HG02571 (cell line): Measurements from ENCODE around the gene LRBA.

ENCODE experiments used
- ATAC-seq: cut with Tn5 transposase; IDR thresholded peaks from one replicate; pipeline ENCODE4 v1.9.1; 2021; ENCODE audit warnings: mild to moderate bottlenecking, moderate library complexity; ENCODE audit not compliant: unreplicated experiment

Gene LRBA

DNA sequence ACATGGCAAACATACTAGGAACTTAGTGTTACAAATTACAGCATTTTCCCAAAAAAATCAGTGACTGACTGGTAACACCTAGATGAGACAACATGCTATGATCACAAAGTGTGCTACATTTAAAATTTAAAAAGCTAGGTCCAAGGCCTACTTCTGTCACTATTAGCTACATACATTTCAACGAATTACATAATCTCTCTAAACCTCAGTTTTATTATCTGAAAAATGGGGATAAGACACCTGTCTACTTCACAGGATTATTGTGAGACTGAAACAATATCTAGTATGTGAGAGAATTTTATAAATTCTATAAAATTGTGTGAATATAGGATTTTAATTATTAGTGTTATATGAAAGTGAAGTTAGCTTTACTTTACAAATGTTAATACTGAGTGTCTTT is 708.4 kb downstream of the LRBA start:
- no peak for ATAC-seq

DNA sequence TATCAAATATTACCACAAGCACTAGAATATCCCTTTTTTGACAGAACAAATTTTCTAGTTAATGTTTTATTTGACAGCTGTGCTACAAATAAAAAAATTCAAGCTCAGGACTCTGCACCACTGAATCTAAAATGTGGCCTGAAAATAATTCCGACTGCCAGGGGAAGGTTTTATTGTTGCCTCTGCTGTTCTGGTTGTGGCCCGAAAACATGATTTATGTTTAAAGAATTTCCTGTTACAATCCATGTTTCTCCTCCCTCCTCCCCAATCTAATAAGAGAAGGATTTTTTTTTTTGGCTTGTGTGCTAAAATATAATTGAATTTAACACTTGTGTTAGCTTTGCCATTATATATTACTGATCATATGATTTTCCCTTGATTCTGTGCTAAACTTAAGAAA is 709.1 kb downstream of the LRBA start:
- no peak for ATAC-seq

GRCh38 chr4:150302553-150302952 is 712.5 kb downstream of the LRBA start:
- no peak for ATAC-seq

- ATAC-seq: no peak
These were observed 715.3 kb downstream of the LRBA start for GRCh38 chr4:150299816-150300215.

DNA sequence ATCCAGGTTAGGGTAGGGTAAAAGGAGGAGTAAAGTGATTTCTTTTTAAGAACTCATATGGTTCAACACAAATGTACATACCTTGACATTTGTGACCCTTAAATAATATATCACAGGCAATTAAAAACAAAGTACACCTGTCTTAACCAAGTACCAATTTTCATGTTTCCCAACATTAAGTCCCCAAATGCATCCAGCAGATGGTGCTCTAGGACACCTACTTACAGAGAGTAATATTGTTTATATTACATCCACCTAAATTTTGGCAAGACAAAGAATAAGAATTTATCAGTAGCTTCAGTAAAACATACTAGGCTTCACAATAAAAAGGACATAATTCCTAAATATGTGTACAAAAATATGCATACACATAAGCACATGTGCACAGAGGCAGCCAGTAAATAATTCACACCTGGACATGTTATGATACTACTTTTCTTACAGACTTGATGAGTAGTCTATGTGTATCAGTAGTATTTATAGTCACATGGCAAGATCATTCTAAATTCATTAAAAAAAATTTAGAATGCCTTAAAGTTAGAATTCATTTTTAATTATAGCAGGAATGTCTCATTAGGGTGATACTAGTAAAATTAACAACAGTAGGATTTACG is 717.1 kb downstream of the LRBA start:
- ATAC-seq: no peak

DNA sequence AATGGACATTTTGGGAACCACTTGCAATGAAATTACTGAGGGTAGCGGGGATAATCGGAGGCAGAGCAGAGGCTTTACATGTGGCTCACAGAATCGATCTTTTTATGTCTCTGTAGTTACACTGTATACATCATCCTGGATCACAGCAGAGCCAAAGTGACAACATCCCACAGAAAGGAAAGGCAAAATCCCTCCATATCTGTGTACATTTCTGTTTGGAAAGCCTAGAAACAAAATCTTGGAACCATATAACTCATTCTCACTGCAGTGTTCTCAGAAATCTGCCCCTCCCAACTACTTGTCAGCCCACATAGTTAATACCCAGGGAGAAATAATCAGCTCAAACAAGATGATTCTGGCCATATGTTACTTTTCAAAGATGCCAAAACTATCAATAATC is 725.2 kb downstream of the LRBA start:
- ATAC-seq: no peak

GRCh38 chr4:150289198-150289597 is 725.9 kb downstream of the LRBA start:
- ATAC-seq: no peak

GRCh38 chr4:150286656-150287055 is 728.4 kb downstream of the LRBA start:
- no peak for ATAC-seq

GRCh38 chr4:150283689-150284088 is 731.4 kb downstream of the LRBA start:
- no peak for ATAC-seq

DNA sequence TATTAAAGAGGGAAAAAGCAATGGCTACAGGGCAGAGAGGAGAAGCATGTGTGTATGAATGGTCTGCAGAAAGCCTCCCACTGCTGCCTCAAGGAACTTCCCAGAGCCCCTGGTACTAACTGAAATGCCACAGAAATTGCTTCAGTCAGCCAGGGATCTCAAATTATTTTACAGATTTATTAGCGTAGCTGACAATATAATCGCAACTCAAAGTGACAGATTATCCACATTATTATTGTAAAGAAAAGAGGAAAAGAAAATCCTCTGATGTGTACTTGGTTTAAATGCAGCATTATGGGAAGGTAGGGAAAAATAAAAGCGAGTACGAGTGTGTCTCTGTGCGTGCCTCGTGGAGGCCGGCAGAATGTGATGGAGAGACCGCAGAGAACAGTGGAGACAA is 734.1 kb downstream of the LRBA start:
- ATAC-seq: no peak

- ATAC-seq: no peak
These were observed 734.8 kb downstream of the LRBA start for GRCh38 chr4:150280081-150280895.

DNA sequence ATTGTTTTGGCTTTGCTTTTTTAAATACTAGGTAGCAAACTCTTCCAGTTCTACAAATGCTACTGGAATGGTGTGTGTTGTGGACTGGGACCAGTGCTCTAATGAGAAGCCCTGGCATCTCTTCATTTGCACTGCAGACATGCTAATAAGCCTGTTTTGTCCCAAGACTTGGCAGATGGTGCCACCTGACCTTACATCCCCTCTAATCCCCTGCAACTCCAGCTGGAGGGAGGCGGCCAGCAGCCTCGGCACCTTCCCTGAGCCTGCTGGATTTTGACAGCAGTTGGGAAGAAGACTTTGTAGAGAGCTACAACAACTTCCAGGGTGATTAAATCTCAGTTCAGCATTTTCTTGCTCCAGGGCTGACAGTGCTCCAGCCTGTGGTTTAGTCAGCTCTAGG is 736.9 kb downstream of the LRBA start:
- ATAC-seq: no peak

DNA sequence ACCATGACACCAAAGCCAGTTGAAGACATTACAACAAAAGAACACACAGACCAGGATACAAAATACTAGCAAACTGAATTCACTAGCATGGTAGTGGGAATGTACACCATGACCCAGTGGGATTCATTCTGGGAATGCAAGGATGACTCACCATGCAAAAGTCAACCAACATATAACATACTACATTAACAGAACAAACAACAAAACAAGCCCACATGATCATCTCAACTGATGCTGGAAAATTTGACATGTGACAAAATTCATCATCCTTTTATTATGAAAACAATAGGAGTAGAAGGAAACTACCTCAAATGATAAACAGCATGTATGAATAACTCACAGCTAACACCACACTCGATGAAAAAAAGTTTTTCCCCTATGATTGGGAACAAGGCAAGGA is 746.6 kb downstream of the LRBA start:
- no peak for ATAC-seq

GRCh38 chr4:150265806-150266205 is 749.3 kb downstream of the LRBA start:
- no peak for ATAC-seq

GRCh38 chr4:150264595-150265161 is 750.4 kb downstream of the LRBA start:
- ATAC-seq: no peak

- ATAC-seq: no peak
These were observed 752.5 kb downstream of the LRBA start for GRCh38 chr4:150262611-150263010.

DNA sequence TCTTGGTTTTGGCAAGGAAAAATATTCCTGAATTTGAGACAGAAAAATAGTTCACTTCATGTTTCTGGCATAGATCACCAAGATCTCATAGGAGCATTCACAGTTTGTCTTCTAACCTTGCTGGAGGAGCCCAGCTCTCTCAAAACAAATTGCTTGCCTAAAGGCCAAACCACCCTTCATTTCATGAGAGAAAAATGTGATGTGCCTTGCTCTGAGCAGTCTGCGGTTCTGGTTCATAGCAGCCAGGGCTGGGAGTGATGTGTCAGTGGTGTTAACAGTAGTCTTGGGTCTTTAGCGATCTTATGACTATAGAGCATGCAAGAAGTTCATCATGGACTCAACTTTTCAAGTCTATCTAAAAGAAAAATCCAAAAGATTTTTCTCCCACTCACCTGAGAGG is 753.5 kb downstream of the LRBA start:
- ATAC-seq: no peak

DNA sequence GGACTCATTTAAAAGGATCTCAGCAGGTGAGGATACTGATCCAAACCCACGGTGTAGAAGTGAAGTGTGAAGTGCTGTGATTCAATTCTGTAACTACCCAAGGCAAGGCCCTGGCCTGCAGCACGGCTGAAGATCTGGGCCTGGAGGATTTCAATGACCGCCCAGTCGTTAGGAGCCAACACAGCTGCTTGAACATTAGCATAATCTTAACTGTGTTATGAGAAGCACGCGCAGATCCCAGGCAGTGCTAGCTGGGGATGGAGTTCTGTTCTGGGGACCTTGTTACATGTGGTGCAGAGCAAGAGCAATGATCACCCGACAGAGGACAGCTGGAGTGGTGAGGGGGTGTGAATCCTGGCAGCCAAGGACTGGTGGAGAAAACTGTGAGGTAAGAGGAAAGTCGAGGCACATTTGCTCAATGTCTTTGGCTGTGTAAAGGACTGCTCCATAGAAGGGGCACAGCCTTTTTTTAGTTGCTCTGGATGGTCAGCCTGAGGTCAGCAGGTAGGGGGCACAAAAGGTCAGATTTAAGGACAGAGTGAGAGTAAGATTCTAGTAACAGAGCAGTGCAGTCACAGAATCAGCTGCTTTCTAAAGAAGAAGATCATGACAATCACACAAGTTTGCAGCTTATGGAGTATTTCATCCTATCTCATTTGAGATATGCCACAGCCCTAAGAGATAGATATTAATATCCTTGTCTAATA is 755.1 kb downstream of the LRBA start:
- no peak for ATAC-seq

GRCh38 chr4:150258569-150258968 is 756.5 kb downstream of the LRBA start:
- ATAC-seq: no peak

- no peak for ATAC-seq
These were observed 758.0 kb downstream of the LRBA start for GRCh38 chr4:150256841-150257730.

DNA sequence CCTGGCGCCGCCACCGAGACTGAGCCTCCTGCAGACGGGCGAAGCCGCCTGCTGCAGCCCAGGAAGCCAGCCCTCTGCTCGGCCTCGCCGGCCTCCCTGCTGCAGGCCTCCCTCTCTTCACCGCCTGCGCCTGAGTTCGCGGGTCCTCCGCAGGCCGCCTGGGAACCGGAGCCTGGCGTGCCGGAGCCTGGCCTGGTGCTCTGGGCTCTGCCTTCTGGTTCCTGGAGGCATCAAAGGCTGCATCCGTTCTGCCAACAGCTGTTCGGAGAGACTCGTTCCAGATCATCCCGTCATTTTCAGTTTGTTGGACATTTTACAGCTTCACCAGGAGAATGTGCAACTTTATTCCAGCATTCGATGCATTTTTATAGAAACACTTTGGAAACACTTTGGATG is 758.9 kb downstream of the LRBA start:
- no peak for ATAC-seq
